Lower leg skin (tissue), 3 donors: ENCODE data around the gene STXBP2.

Experiments
- POLR2A ChIP-seq, 2 donors: fragments of 450-650 bp; IDR thresholded peaks; one replicate each; pipeline ENCODE4 v1.6.1; 2016 to 2017; ENCODE audit warnings: antibody characterized with exemption in 2 of 2, mild to moderate bottlenecking in 1 of 2, moderate library complexity in 1 of 2
- TF ChIP-seq, protein P1 (sequence below), 3 donors: fragments of 450-650 bp; IDR thresholded peaks; one replicate each; pipeline ENCODE4 v1.5.1; 2016; ENCODE audit warnings: antibody characterized with exemption in 3 of 3, mild to moderate bottlenecking in 3 of 3, moderate library complexity in 2 of 3

DNA sequence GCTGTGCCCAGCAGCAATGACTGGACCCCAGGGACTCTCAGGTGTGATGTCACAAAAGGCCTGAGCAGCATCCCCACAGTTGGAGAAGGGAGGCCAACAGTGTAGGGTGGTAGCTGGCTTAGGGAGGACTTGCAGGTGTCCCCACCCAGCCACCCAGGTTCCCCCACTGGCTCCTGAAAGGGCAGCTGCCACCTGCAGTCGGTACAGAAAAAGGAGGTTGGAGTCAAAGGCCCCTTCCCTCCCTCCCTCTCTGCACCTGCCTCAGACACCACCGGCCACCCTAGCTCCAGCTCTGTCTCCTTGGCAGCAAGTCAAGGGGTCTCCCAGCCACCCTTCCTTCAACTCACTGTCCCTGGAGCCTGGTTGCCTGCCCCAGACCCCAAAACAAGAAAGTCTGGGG, 3.2 kb upstream of the STXBP2 start, which contains the start of gene PCP2:
- TF ChIP-seq, protein P1, sequence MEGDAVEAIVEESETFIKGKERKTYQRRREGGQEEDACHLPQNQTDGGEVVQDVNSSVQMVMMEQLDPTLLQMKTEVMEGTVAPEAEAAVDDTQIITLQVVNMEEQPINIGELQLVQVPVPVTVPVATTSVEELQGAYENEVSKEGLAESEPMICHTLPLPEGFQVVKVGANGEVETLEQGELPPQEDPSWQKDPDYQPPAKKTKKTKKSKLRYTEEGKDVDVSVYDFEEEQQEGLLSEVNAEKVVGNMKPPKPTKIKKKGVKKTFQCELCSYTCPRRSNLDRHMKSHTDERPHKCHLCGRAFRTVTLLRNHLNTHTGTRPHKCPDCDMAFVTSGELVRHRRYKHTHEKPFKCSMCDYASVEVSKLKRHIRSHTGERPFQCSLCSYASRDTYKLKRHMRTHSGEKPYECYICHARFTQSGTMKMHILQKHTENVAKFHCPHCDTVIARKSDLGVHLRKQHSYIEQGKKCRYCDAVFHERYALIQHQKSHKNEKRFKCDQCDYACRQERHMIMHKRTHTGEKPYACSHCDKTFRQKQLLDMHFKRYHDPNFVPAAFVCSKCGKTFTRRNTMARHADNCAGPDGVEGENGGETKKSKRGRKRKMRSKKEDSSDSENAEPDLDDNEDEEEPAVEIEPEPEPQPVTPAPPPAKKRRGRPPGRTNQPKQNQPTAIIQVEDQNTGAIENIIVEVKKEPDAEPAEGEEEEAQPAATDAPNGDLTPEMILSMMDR (IDR thresholded peaks at IDR 0.05) = no peak
- TF ChIP-seq POLR2A (IDR thresholded peaks at IDR 0.05) = no peak
